Measurements from ENCODE around the gene RHBDL2. TPM values are rescaled to one million over a fixed set of nuclear protein-coding genes. Genes with fewer than 3 reads are reported as not detected.
"Not testable (repeated sequence)": the region's sequence is repeated elsewhere in the genome, so short reads cannot be mapped to it uniquely, and the experiment has no call there.

The RHBDL2 gene
- total RNA-seq, 1 donor from 2014 or later = not detected

DNA sequence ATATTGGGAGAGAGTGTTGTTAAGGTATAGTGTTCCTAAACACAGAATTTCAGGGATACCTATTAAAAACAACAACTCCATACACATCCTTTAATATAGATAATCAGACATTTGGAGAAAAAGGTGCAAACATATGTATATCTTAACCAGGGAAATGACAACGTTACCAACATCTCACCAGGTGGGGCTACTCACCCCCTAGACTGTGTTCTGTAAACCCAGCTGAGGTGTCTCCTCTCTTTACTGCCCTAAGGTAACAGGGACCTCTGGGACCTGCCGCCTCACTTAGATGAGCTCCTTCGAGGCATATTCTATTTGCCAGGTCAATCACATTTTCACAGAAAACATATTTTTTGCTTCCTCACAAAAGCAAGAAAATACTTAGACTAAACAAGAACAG lies 95.4 kb downstream of the RHBDL2 start:
- no peak for DNase-seq (ENCODE audit: low spot score)
- Mint-ChIP-seq H3K4me3 (ENCODE audit: unreplicated experiment) (no peak overlapping the region), H3K27me3 (ENCODE audit: low read depth) (no peaks in the 10 kb centered on the region), H3K9me3 (ENCODE audit: low read depth) (no peaks in the 10 kb centered on the region), H3K27ac (ENCODE audit: unreplicated experiment) (peak overlapping the region; percentile 12), H3K4me1 (ENCODE audit: low read depth) (peaks cover 11% of the 10 kb centered on the region), H3K36me3 (ENCODE audit: low read depth) (peaks cover 30% of the 10 kb centered on the region)
- TF ChIP-seq, protein P1, sequence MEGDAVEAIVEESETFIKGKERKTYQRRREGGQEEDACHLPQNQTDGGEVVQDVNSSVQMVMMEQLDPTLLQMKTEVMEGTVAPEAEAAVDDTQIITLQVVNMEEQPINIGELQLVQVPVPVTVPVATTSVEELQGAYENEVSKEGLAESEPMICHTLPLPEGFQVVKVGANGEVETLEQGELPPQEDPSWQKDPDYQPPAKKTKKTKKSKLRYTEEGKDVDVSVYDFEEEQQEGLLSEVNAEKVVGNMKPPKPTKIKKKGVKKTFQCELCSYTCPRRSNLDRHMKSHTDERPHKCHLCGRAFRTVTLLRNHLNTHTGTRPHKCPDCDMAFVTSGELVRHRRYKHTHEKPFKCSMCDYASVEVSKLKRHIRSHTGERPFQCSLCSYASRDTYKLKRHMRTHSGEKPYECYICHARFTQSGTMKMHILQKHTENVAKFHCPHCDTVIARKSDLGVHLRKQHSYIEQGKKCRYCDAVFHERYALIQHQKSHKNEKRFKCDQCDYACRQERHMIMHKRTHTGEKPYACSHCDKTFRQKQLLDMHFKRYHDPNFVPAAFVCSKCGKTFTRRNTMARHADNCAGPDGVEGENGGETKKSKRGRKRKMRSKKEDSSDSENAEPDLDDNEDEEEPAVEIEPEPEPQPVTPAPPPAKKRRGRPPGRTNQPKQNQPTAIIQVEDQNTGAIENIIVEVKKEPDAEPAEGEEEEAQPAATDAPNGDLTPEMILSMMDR (IDR thresholded peaks at IDR 0.05) = no peak

DNA sequence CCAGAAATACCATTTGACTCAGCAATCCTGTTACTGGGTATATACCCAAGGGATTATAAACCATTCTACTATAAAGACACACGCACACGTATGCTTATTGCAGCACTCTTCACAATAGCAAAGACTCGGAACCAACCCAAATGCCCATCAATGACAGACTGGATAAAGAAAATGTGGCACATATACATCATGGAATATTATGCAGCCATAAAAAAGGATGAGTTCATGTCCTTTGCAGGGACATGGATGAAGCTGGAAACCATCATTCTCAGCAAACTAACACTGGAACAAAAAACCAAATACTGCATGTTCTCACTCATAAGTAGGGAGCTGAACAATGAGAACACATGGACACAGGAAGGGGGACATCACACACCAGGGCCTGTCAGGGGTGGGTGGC lies 96.5 kb downstream of the RHBDL2 start:
- H3K27ac Mint-ChIP-seq (ENCODE audit: unreplicated experiment); H3K4me3 Mint-ChIP-seq (ENCODE audit: unreplicated experiment); DNase-seq (ENCODE audit: low spot score); H3K27me3 Mint-ChIP-seq (ENCODE audit: low read depth); H3K9me3 Mint-ChIP-seq (ENCODE audit: low read depth): not testable (repeated sequence)
- Mint-ChIP-seq H3K36me3 (ENCODE audit: low read depth) (peaks cover 31% of the 10 kb centered on the region), H3K4me1 (ENCODE audit: low read depth) (peaks cover 16% of the 10 kb centered on the region)

DNA sequence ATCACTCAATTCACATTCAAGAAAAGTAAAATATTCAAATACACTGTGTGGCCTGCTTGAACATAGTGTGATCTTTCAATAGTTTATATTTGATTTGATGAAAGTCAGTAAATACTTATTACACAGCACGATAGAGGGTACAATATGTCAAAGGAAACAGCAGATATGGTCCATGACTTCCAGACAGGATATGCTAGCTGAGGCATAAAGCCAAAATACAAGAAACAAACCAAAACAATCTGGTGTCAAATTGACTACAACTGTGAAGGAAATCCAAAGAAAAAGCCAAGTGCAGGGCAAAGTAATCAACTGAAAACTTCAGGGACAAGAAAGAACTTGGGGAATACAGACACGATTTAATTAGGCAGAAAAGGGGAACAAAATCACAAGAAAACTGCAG lies 101.3 kb downstream of the RHBDL2 start:
- Mint-ChIP-seq H3K4me3 (ENCODE audit: unreplicated experiment) (no peak overlapping the region), H3K27ac (ENCODE audit: unreplicated experiment) (peak overlapping the region; percentile 23), H3K4me1 (ENCODE audit: low read depth) (peaks cover 17% of the 10 kb centered on the region), H3K36me3 (ENCODE audit: low read depth) (peaks cover 36% of the 10 kb centered on the region), H3K9me3 (ENCODE audit: low read depth) (no peaks in the 10 kb centered on the region), H3K27me3 (ENCODE audit: low read depth) (no peaks in the 10 kb centered on the region)
- no peak for DNase-seq (ENCODE audit: low spot score)
- TF ChIP-seq, protein P1 (IDR thresholded peaks at IDR 0.05) = no peak

DNA sequence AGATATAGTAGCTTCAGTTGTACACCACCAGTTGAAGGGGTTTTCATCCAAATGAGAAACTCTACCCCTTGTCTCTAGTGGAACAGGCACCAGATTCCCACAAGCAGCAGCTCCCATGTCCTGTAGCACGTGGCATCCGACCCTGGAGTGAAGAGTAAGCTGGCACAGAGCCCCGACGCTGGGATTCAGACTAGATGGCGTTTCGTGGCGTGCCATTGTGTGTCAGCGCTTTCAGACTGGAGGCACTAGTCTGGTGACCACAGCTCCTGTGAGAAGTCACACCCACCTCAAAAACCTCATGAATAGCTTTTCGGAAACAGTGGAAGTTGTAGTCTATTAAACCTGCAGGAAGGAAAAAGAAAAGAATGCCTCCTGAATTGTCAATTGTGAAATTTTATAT lies 102.3 kb downstream of the RHBDL2 start:
- Mint-ChIP-seq H3K36me3 (ENCODE audit: low read depth) (peaks cover 28% of the 10 kb centered on the region), H3K27ac (ENCODE audit: unreplicated experiment) (no peak overlapping the region), H3K9me3 (ENCODE audit: low read depth) (no peaks in the 10 kb centered on the region), H3K27me3 (ENCODE audit: low read depth) (no peaks in the 10 kb centered on the region), H3K4me1 (ENCODE audit: low read depth) (peaks cover 20% of the 10 kb centered on the region), H3K4me3 (ENCODE audit: unreplicated experiment) (no peak overlapping the region)
- no peak for DNase-seq (ENCODE audit: low spot score)
- TF ChIP-seq, protein P1 (IDR thresholded peaks at IDR 0.05) = no peak

DNA sequence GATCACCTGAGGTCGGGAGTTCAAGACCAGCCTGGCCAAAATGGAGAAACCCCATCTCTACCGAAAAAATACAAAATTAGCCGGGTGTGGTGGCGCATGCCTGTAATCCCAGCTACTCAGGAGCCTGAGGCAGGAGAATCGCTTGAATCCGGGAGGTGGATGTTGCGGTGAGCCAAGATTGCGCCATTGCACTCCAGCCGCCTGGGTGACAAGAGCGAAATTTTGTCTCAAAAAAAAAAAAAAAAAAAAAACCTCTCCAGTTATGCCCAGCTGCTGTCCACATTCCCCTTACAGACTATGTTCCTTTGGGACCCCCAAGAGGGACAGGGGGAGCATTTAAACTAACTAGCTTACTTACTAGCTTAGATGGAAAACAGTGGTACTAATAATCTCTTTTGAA lies 105.3 kb downstream of the RHBDL2 start:
- H3K9me3 Mint-ChIP-seq (ENCODE audit: low read depth); H3K27ac Mint-ChIP-seq (ENCODE audit: unreplicated experiment); H3K4me3 Mint-ChIP-seq (ENCODE audit: unreplicated experiment); DNase-seq (ENCODE audit: low spot score); H3K27me3 Mint-ChIP-seq (ENCODE audit: low read depth): not testable (repeated sequence)
- H3K36me3 Mint-ChIP-seq (ENCODE audit: low read depth) = peaks cover 17% of the 10 kb centered on the region
- H3K4me1 Mint-ChIP-seq (ENCODE audit: low read depth) = peaks cover 17% of the 10 kb centered on the region

Other genes starting within 250 kb of the RHBDL2 start
- gene RRAGC, start 82.1 kb downstream of the RHBDL2 start, total RNA-seq = 51.7 to 71.7 TPM (median 71.2 TPM) in 3 replicates
- 6.1 to 13.7 TPM (median 6.1 TPM) in 3 replicates for gene MYCBP, start 68.5 kb downstream of the RHBDL2 start, total RNA-seq
- gene GJA9, start 60.2 kb downstream of the RHBDL2 start, total RNA-seq = not detected in 3 replicates
- 39.3 to 55.2 TPM (median 51.9 TPM) in 3 replicates for gene AKIRIN1, start 49.4 kb upstream of the RHBDL2 start, total RNA-seq
- 148 to 181 TPM (median 149 TPM) in 3 replicates for gene NDUFS5, start 84.5 kb upstream of the RHBDL2 start, total RNA-seq

Data from chondrocyte (in vitro differentiated cells).